Measurements from ENCODE around the gene ECE1. TPM values are rescaled to one million over a fixed set of nuclear protein-coding genes. Genes with fewer than 3 reads are reported as not detected.

Gene ECE1
- 537 and 541 TPM in 2 replicates for total RNA-seq

GRCh38 chr1:21289700-21290545, at the start of gene ECE1:
TSS of gene ECE1 (minus strand) at chr1:21290463. CDS start at chr1:21290414, 49 bp downstream.

GRCh38 chr1:21176586-21177555, 113.4 kb downstream of the ECE1 start, which contains the start of gene EIF4G3:
TSS of gene EIF4G3 (minus strand) at chr1:21176897. CDS start at chr1:21002742, 174,155 bp downstream.

Other genes starting within 250 kb of the ECE1 start
- 52.3 and 58.6 TPM in 2 replicates for gene EIF4G3, start 113.6 kb downstream of the ECE1 start, total RNA-seq
- gene NBPF3, start 149.7 kb upstream of the ECE1 start, total RNA-seq, result 1.8 and 5.9 TPM in 2 replicates
- gene ALPL, start 219.0 kb upstream of the ECE1 start, total RNA-seq, result 0.19 and 0.33 TPM in 2 replicates

Data from vein endothelial cell (primary cell).